ENCODE data around the gene IL17D.

DNA sequence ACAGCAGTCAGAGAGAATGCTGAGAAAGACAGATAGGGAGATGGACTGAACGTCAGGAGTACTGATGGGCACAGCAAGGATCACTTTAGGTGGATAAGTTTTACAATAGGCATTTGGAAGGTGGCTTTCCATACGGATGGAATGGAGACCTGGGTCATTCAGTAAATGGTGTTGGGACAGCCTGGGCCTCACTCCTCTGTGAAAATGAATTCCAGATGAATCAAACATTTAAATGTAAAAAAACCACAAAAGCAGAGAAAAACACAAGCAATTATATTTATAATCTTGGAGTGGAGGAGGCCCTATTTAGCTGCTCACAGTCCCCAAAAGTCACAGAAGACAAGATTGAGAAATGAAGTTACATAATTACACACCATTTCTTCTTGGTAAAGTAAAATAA, 4.7 kb downstream of the IL17D start:
- TF ChIP-seq, protein P1, sequence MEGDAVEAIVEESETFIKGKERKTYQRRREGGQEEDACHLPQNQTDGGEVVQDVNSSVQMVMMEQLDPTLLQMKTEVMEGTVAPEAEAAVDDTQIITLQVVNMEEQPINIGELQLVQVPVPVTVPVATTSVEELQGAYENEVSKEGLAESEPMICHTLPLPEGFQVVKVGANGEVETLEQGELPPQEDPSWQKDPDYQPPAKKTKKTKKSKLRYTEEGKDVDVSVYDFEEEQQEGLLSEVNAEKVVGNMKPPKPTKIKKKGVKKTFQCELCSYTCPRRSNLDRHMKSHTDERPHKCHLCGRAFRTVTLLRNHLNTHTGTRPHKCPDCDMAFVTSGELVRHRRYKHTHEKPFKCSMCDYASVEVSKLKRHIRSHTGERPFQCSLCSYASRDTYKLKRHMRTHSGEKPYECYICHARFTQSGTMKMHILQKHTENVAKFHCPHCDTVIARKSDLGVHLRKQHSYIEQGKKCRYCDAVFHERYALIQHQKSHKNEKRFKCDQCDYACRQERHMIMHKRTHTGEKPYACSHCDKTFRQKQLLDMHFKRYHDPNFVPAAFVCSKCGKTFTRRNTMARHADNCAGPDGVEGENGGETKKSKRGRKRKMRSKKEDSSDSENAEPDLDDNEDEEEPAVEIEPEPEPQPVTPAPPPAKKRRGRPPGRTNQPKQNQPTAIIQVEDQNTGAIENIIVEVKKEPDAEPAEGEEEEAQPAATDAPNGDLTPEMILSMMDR (IDR thresholded peaks at IDR 0.05): no peak
- TF ChIP-seq EZH2 (IDR thresholded peaks at IDR 0.05; ENCODE audit: borderline replicate concordance, insufficient read depth, low read depth, low read length, poor library complexity, severe bottlenecking): no peak
